Fibroblast of villous mesenchyme (primary cell): ENCODE results near the gene LRRC39. TPM values are rescaled to one million over a fixed set of nuclear protein-coding genes. Genes with fewer than 3 reads are reported as not detected.

Experiments used
- DNase-seq: peaks from one replicate; pipeline ENCODE4 v3.0.0-alpha.2; 2010; ENCODE audit warnings: low read depth
- H3K4me3 ChIP-seq: 2 replicates; pipeline ENCODE4 v1.5.1; 2011; ENCODE audit warnings: low read depth, mild to moderate bottlenecking, low read length
- total RNA-seq: library from RNA; depleted of rRNA; stranded (reverse); fragments of >200 nt; gene quantifications from 2 replicates; pipeline ENCODE4 v1.2.3, GENCODE V29; 2012
- TF ChIP-seq, protein P1 (sequence below): IDR thresholded peaks from 2 replicates; pipeline ENCODE4 v1.5.1; 2012; ENCODE audit warnings: low read depth, mild to moderate bottlenecking, low read length; ENCODE audit not compliant: insufficient read depth

LRRC39 gene
- total RNA-seq, 1 donor, result not detected

DNA sequence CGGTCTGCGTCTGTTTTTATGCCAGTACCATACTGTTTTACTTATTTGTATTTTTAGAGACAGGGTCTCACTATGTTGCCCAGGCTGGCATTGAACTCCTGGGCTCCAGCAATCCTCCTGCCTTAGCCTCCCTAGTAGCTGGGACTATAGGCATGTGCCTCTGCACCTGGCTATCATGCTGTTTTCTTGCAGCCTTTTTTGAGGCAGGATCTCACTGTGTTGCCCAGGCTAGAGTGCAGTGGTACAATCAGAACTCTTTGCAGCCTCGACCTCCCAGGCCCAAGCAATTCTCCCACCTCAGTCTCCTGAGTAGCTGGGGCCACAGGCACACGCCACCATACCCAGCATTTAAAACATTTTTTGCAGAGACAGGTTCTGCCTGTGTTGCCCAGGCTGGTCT is 5.3 kb upstream of the LRRC39 start:
- H3K4me3 ChIP-seq, result no peak overlapping the region
- DNase-seq, result no peak
- TF ChIP-seq, protein P1, sequence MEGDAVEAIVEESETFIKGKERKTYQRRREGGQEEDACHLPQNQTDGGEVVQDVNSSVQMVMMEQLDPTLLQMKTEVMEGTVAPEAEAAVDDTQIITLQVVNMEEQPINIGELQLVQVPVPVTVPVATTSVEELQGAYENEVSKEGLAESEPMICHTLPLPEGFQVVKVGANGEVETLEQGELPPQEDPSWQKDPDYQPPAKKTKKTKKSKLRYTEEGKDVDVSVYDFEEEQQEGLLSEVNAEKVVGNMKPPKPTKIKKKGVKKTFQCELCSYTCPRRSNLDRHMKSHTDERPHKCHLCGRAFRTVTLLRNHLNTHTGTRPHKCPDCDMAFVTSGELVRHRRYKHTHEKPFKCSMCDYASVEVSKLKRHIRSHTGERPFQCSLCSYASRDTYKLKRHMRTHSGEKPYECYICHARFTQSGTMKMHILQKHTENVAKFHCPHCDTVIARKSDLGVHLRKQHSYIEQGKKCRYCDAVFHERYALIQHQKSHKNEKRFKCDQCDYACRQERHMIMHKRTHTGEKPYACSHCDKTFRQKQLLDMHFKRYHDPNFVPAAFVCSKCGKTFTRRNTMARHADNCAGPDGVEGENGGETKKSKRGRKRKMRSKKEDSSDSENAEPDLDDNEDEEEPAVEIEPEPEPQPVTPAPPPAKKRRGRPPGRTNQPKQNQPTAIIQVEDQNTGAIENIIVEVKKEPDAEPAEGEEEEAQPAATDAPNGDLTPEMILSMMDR, result no peak

DNA sequence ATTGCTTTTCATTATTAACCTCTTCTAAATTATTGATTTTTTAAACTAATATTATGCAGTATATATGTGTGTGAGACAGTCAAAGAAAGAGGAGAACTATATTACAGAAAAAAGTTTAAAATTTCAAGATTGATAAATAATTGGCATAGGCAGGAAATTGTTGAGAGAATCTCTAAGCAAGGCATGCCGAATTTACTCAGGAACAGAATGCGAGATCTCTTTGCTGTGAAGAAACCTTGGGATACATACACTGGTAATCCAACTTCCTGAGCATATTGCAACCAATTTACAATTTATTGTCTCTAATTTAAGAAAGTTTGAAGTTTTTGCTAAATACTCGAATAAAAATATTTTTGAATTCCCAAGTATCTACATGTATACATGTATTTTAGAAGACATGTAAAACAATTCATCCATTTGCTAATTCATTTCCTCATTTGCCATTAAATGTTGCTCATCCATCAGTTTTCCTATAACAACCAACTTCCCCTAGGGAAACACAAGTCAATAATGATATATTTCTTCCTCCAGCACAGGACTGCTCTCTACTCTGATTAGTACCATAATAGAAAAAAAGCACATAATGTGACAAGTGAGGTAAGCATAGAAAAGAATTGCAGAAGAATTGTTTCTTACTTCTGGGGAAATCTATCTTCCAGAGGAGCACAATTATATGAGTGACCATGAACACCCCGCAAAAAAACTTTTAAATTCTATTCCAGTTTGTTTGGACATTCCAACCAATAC is 588 bp downstream of the LRRC39 start:
- no peak overlapping the region for H3K4me3 ChIP-seq
- TF ChIP-seq, protein P1, result no peak
- no peak for DNase-seq

DNA sequence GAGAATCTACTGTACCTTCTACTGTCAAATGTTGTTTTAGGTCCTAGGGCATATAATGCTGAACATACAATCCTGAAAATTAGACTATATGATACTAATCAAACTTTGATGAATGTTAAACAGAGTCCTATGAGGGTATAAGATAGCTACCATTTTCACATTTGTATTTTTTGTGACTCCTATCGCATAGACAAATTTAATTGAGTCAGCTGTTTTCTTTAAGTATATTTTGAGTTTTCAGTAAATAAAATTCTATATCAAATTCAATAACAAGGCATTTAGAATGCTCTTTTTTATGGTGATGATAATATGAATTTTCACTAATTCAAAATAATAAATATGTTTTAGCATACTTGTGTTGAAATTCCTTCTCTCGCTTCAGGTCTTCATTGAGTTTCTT is 10.0 kb downstream of the LRRC39 start:
- no peak for DNase-seq
- TF ChIP-seq, protein P1, result no peak
- H3K4me3 ChIP-seq, result no peak overlapping the region

DNA sequence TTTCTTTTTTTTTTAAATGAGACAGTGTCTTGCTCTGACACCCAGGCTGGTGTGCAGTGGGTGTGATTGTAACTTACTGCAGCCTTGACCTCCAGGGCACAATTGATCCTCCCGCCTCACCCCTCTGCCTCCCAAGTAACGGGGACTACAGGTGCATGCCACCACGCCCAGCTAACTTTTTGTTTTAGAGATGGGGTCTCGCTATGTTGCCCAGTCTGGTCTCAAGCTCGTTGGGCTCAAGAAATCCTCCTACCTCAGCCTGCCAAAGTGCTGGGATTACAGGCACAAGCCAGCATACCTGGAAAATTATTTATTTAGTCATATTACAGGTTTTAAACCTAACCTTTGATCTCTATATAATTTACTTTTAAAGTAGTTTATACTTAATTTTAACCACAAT is 13.4 kb downstream of the LRRC39 start:
- no peak overlapping the region for H3K4me3 ChIP-seq
- DNase-seq, result no peak
- TF ChIP-seq, protein P1, result no peak

DNA sequence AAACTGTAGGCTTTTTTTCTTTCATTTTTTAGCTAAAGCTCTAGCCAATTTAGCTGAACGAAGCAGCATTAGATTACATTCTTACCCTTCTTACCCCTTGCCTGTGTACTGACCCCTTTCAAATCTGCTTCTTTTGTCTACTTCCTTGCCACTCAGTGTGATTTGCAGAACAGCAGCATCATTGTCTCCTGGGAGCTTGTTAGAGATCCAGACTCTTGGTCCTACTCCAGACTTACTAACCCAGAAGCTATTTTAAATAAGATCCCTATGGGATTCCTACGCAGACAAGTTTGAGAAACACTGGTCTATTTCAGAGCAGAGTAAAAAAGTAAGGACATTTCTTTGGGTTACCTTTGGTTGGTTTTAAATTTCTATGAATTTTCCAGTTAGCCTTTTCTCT is 13.8 kb downstream of the LRRC39 start:
- TF ChIP-seq, protein P1, result no peak
- DNase-seq, result peak; percentile 49
- no peak overlapping the region for H3K4me3 ChIP-seq

DNA sequence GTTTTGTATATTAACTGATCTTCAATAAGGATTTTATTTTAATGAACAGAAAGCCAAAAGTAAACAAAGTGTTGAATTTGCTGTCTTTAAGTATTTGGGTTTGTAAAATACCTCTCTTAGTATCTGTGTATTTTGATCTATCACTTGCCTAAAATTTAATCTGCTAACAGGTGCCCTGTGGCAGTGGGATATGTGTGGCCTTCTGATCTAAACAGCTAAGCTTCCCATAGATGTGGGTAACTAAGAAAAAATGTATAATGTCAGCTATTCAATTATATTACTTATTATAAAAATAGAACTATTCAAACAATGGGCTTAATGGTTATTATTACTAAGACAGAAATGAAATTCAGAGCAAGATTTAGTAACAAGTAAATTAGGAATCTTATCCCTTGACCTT is 15.2 kb downstream of the LRRC39 start:
- DNase-seq, result no peak
- TF ChIP-seq, protein P1, result no peak
- H3K4me3 ChIP-seq, result no peak overlapping the region

DNA sequence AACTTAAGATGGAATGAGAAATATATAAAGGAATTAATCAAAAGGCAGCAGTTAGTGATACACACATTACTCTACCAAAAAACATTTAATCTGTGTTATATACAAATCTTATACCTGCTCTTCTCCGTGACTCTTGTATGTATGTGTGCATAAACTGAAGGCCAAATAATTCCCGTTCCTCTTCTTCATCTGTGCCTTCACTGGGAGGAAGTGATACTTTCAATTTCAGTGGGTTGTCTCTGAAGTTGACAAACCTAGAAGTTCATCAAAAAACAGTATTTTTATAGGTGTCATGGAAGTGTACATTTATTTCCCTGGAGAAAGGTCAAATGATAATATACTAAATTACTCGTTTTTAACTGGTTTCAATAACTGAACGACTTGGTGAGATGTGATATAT is 25.8 kb downstream of the LRRC39 start:
- no peak for DNase-seq
- TF ChIP-seq, protein P1, result no peak
- no peak overlapping the region for H3K4me3 ChIP-seq
